Ovary (tissue), 3 donors: ENCODE results near the gene TVP23C.

ENCODE experiments used
- EP300 ChIP-seq: sonication (generic); formaldehyde crosslinking; IDR thresholded peaks from one replicate; pipeline ENCODE4 v1.6.1; 2017; ENCODE audit warnings: antibody characterized with exemption
- POLR2A ChIP-seq: fragments of 450-650 bp; IDR thresholded peaks from one replicate; pipeline ENCODE4 v1.6.1; 2017; ENCODE audit warnings: antibody characterized with exemption, mild to moderate bottlenecking, moderate library complexity
- TF ChIP-seq, protein P1 (sequence below), 3 donors: fragments of 450-650 bp in 2 of 3; fragments of 200-600 bp in 1 of 3; IDR thresholded peaks; one replicate each; pipeline versions ENCODE4 v1.5.1 to v1.8.0; 2016 to 2022; ENCODE audit warnings: antibody characterized with exemption in 3 of 3, mild to moderate bottlenecking in 1 of 3
- donor health status: DM: no; HTN: no; CAD: no.

- TF ChIP-seq, protein P1, sequence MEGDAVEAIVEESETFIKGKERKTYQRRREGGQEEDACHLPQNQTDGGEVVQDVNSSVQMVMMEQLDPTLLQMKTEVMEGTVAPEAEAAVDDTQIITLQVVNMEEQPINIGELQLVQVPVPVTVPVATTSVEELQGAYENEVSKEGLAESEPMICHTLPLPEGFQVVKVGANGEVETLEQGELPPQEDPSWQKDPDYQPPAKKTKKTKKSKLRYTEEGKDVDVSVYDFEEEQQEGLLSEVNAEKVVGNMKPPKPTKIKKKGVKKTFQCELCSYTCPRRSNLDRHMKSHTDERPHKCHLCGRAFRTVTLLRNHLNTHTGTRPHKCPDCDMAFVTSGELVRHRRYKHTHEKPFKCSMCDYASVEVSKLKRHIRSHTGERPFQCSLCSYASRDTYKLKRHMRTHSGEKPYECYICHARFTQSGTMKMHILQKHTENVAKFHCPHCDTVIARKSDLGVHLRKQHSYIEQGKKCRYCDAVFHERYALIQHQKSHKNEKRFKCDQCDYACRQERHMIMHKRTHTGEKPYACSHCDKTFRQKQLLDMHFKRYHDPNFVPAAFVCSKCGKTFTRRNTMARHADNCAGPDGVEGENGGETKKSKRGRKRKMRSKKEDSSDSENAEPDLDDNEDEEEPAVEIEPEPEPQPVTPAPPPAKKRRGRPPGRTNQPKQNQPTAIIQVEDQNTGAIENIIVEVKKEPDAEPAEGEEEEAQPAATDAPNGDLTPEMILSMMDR (IDR thresholded peaks at IDR 0.05): no peak
- TF ChIP-seq EP300 (no peak), POLR2A (no peak)
These were observed 66.3 kb downstream of the TVP23C start for GRCh38 chr17:15496735-15497670.
